IPS-11a (cell line): ENCODE measurements around the gene FTSJ1.

Experiments used
- H3K4me3 ChIP-seq: one replicate; pipeline ENCODE4 v1.5.1; 2013; ENCODE audit warnings: low read depth, low read length, control low read depth

FTSJ1 gene

DNA sequence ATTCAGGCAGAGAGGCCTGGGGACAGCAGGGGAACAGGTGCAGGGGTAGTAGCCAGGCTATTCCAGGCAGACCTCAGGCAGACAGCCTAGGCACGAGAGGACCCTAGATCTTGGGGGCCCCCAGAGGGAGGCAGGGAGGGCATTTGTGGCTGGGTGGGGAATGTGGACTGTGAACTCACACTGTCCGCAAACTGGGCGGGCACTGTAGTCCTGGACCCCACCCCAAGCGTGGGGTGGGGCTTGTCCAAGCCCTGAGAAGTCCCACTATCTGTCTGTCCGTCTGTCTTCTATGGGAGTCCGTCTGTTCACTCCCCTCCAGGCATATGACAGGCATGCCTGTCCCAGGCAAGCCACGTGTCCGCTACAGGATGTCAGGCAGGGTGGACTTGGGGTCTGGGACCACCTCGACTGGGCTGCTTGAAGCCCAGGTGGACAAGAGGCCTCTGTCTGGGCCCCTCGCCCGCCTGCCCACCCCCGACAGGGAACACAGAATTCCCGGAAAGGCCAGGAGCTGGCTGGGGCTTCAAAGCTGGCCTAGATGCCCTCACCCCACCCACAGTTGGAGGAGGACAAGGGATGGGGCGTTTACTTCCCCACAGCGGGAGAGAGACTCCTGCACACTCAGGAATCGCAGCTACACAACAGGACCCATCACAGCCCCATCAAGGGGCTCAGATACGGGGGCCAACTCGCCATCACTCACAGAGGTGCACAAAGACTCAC lies 5.7 kb upstream of the FTSJ1 start, which contains the start of gene SLC38A5:
Gene SLC38A5, minus strand, starts transcription at position 151 of the 723 bp plus-strand sequence. CDS start 2,336 bp downstream, outside the sequence.
- H3K4me3 ChIP-seq, result peak within 1 kb of the TSS; percentile 57

GRCh38 chrX:48470833-48471118 lies 5.2 kb upstream of the FTSJ1 start:
- H3K4me3 ChIP-seq, result no peak overlapping the region

GRCh38 chrX:48471504-48471903 lies 4.5 kb upstream of the FTSJ1 start:
- no peak overlapping the region for H3K4me3 ChIP-seq

DNA sequence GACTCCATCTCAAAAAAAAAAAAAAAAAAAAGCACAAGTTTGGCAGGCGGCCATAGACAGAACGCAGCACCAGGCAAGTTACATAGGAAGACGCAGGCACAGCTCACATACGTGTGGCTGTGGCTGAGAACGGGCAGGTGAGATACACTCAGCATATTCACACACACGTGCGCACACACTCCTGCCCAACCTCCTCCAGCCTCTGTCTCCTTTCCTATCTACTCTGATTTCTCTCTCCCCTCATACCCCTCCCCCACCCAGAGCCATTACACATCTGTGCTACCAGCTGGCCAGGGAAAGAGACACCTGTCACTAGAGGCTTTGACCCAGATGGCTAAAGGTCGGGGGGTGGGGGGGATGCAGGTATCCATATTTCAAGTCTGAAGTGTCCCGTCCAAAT lies 3.8 kb upstream of the FTSJ1 start:
- no peak overlapping the region for H3K4me3 ChIP-seq

DNA sequence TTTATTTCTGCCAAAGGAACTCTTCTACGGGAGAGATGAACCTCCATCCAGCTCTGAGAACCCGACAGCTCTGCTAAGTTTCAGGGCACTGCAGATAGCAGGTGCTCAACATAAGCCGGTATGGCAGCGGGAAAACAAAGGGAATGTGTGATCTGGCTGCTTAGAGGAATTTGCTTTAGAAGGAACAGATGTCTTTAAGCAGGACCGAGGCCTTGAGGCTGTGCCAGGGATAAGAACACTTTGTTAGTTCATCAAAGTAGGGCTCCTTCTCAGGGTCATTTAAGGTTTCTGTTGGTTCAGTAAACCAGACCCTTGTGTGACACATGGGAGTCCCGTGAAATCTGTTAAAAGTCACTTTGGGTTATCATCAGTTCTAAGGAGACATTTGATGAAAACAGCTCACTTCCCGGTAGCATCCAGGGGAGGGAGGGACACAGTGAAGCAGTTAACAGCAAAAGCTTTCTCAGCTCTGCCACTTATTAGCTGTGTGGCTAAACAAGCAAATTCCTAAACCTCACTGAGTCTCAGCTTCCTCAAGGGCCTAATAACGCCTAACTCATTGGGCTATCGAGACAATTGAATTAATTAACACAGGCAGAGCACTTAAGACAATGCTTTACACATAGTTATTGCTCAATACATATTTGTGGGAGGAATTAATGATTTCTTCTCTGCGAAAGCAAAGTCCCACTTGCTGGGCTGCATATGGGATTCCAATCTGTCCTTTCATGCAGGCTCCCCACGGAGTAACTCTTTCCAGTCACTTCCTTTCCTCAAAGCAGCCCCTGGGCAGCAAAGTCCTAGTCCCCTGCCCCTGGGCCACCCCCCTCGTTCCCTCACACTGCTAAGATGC lies 2.9 kb upstream of the FTSJ1 start:
- H3K4me3 ChIP-seq, result no peak overlapping the region

- no peak overlapping the region for H3K4me3 ChIP-seq
These were observed 2.4 kb upstream of the FTSJ1 start for GRCh38 chrX:48473704-48473990.

GRCh38 chrX:48474127-48474526 lies 1.9 kb upstream of the FTSJ1 start:
- H3K4me3 ChIP-seq, result no peak overlapping the region

DNA sequence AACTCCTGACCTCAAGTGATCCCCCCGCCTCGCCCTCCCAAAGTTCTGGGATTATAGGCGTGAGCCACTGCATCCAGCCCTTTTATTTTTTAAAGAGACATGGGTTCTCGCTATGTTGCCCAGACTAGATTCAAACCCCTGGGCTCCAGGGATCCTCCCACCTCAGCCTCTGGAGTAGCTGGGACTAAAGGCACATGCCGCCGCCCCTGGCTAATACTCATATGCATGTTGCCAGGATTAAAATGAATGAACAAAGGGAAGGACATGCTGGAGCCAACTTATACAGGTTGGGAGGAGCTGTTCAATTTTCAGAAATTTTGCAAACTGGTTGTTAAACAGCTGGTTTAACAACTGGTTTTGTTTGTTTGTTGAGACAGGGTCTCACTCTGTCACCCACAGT lies 1.4 kb upstream of the FTSJ1 start:
- H3K4me3 ChIP-seq, result no peak overlapping the region

GRCh38 chrX:48475296-48475695 lies 703 bp upstream of the FTSJ1 start:
- peak overlapping the region; percentile 69 for H3K4me3 ChIP-seq

- H3K4me3 ChIP-seq, result peak overlapping the region; percentile 69
These were observed 920 bp downstream of the FTSJ1 start for GRCh38 chrX:48476919-48477318.

GRCh38 chrX:48477960-48478755 lies 2.2 kb downstream of the FTSJ1 start:
- H3K4me3 ChIP-seq, result no peak overlapping the region

- H3K4me3 ChIP-seq, result no peak overlapping the region
These were observed 2.8 kb downstream of the FTSJ1 start for GRCh38 chrX:48478806-48479205.

- no peak overlapping the region for H3K4me3 ChIP-seq
These were observed 4.1 kb downstream of the FTSJ1 start for GRCh38 chrX:48480142-48480541.

DNA sequence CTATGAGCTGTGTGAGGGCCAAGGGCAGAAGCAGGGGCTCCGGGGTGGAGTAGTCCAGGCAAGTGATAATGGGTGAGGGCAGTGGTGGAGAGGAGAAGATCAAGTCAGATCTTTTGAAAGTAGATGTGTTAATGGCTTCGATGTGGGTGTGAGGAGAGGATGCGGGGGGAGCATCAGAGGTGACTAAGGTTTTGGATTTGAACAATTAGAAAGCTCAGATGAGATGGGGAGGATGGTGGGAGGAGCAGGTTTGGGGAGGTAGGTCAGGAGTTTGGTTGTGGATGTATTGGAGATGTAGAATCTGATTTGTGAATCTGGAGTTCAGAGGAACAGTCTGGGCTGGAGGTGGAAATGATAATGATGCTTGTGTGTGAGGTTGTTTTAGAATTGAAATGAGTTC lies 4.6 kb downstream of the FTSJ1 start:
- H3K4me3 ChIP-seq, result no peak overlapping the region

DNA sequence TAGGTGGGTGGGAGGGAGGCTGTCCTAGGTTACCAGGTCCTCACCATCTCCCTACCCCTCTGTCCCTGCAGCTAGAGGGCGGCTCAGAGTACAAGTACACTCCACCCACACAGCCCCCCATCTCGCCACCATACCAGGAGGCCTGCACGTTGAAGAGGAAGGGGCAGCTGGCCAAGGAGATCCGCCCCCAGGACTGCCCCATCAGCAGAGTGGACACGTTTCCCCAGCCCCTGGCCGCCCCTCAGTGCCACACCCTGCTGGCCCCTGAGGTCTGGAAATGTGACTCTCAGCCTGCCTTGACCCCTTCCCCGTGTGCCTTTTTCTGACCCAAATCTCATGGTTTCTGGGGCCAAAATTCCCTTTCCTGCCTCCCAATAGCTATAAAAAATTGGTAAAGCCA lies 6.5 kb downstream of the FTSJ1 start:
- H3K4me3 ChIP-seq, result no peak overlapping the region

GRCh38 chrX:48487362-48487798 lies 11.4 kb downstream of the FTSJ1 start:
- no peak overlapping the region for H3K4me3 ChIP-seq

GRCh38 chrX:48488034-48488433 lies 12.0 kb downstream of the FTSJ1 start:
- H3K4me3 ChIP-seq, result no peak overlapping the region

- no peak overlapping the region for H3K4me3 ChIP-seq
These were observed 13.3 kb downstream of the FTSJ1 start for GRCh38 chrX:48489296-48489695.

DNA sequence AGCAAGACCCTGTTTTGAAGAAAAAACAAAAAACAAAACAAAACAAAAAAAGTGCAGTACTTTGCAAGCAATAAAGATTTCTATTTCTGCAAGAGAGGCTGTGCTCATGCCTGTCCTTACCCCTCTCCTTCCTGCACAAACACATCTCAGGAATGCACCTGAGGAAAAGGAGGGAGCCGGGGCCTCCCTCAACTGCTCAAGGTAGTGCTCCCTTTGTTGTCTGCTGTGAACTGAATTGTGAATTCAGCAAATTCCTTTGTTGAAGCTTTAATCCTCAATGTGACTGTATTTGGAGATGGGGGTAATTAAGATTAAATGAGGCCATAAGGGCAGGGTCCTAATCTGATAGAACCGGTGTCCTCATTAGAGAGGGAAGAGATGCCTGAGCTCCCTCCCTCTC lies 13.9 kb downstream of the FTSJ1 start:
- no peak overlapping the region for H3K4me3 ChIP-seq

DNA sequence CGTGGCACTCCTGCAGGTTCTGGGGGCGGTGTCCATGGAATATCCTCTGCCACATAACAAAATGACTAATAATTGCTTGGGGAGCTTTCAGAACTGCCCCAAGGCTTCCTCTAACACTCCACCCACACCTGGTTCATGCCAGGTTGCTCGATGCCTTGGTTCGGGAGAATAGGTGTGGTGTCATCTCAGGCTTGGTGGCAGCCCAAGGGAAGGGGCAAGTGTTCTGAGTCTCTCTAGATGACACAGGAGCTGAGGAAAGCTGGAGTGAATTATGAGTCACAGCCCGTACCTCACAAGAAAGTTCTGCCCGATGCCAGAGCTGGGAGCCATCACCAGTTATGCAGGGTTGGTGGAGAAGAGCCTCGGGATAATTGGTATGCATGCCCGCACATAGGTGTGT lies 14.7 kb downstream of the FTSJ1 start:
- no peak overlapping the region for H3K4me3 ChIP-seq

DNA sequence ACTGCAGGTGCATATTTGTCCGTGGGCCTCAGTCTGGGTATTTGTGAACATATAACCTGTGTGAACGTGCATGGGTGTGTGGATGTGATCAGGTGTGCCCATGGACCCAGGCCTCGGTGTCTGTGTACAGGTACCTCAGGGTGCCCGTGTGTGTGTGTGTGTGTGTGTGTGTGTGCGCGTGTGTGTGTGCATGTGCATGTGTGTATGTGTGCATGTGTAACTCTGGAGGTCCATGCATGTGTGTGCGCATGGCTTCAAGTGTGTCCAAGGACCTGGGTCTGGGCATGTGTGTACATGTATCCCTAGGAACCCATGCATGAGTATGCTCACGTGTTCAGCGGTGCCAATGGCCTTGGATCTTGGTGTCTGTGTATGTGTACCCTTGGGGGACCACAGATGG lies 15.8 kb downstream of the FTSJ1 start:
- no peak overlapping the region for H3K4me3 ChIP-seq
